Endothelial cell (in vitro differentiated cells): ENCODE measurements around the gene CCDC6. TPM values are rescaled to one million over a fixed set of nuclear protein-coding genes. Genes with fewer than 3 reads are reported as not detected.
"Not testable (repeated sequence)": the region's sequence is repeated elsewhere in the genome, so short reads cannot be mapped to it uniquely, and the experiment has no call there.

Experiments
- DNase-seq: peaks from one replicate; pipeline ENCODE4 v3.0.0; 2021; ENCODE audit warnings: low spot score
- H3K27ac Mint-ChIP-seq: one replicate; pipeline ENCODE4 v1.8.0; 2021; ENCODE audit warnings: mixed read lengths, inconsistent platforms; ENCODE audit not compliant: unreplicated experiment
- H3K27me3 Mint-ChIP-seq: one replicate; pipeline ENCODE4 v1.8.0; 2021; ENCODE audit warnings: mild to moderate bottlenecking, moderate library complexity, mixed read lengths, inconsistent platforms; ENCODE audit not compliant: unreplicated experiment
- H3K36me3 Mint-ChIP-seq: one replicate; pipeline ENCODE4 v1.8.0; 2021; ENCODE audit warnings: mild to moderate bottlenecking, low read depth, mixed read lengths, inconsistent platforms; ENCODE audit not compliant: unreplicated experiment
- H3K4me1 Mint-ChIP-seq: one replicate; pipeline ENCODE4 v1.8.0; 2021; ENCODE audit warnings: mild to moderate bottlenecking, mixed read lengths, inconsistent platforms; ENCODE audit not compliant: unreplicated experiment
- H3K4me3 Mint-ChIP-seq: one replicate; pipeline ENCODE4 v1.8.0; 2021; ENCODE audit warnings: mild to moderate bottlenecking, mixed read lengths, inconsistent platforms; ENCODE audit not compliant: unreplicated experiment
- H3K9me3 Mint-ChIP-seq: one replicate; pipeline ENCODE4 v1.8.0; 2021; ENCODE audit warnings: mixed read lengths, inconsistent platforms; ENCODE audit not compliant: unreplicated experiment
- CTCF ChIP-seq: fragments of 200-600 bp; sonication (generic); IDR thresholded peaks from one replicate; pipeline ENCODE4 v1.5.0; 2021; ENCODE audit warnings: antibody characterized with exemption; ENCODE audit not compliant: unreplicated experiment
- total RNA-seq: library from RNA; stranded (reverse); fragmentation: NEBNext Ultra II Directional; extraction: Animal tissue kit (Norgen Biotek cat#: 25700); gene quantifications from one replicate; pipeline ENCODE4 v1.2.1, GENCODE V29; 2021; ENCODE audit not compliant: unreplicated experiment

The CCDC6 gene
- total RNA-seq, 1 donor from 2014 or later, result 27.7 TPM

- no peaks in the 10 kb centered on the region for H3K9me3 Mint-ChIP-seq
- H3K4me1 Mint-ChIP-seq, result no peaks in the 10 kb centered on the region
- no peaks in the 10 kb centered on the region for H3K27me3 Mint-ChIP-seq
- H3K27ac Mint-ChIP-seq, result no peak overlapping the region
- no peak overlapping the region for H3K4me3 Mint-ChIP-seq
- no peak for DNase-seq
- no peaks in the 10 kb centered on the region for H3K36me3 Mint-ChIP-seq
- TF ChIP-seq CTCF, result no peak
Measured at GRCh38 chr10:59934701-59935100, 28.3 kb upstream of the CCDC6 start.

- H3K4me3 Mint-ChIP-seq, H3K4me1 Mint-ChIP-seq, H3K9me3 Mint-ChIP-seq, H3K27ac Mint-ChIP-seq, DNase-seq, H3K36me3 Mint-ChIP-seq, H3K27me3 Mint-ChIP-seq: not testable (repeated sequence)
Measured at GRCh38 chr10:59930788-59931521, 24.6 kb upstream of the CCDC6 start.

GRCh38 chr10:59926086-59926485, 19.7 kb upstream of the CCDC6 start:
- Mint-ChIP-seq H3K4me3 (no peak overlapping the region), H3K9me3 (no peaks in the 10 kb centered on the region), H3K27me3 (no peaks in the 10 kb centered on the region), H3K36me3 (no peaks in the 10 kb centered on the region), H3K27ac (no peak overlapping the region), H3K4me1 (no peaks in the 10 kb centered on the region)
- TF ChIP-seq CTCF, result no peak
- no peak for DNase-seq

- no peak for DNase-seq
- H3K27me3 Mint-ChIP-seq, result no peaks in the 10 kb centered on the region
- H3K27ac Mint-ChIP-seq, result no peak overlapping the region
- no peaks in the 10 kb centered on the region for H3K9me3 Mint-ChIP-seq
- TF ChIP-seq CTCF, result no peak
- no peak overlapping the region for H3K4me3 Mint-ChIP-seq
- no peaks in the 10 kb centered on the region for H3K4me1 Mint-ChIP-seq
- H3K36me3 Mint-ChIP-seq, result no peaks in the 10 kb centered on the region
Measured at GRCh38 chr10:59922907-59923306, 16.6 kb upstream of the CCDC6 start.

GRCh38 chr10:59917922-59918321, 11.6 kb upstream of the CCDC6 start:
- Mint-ChIP-seq H3K9me3 (no peaks in the 10 kb centered on the region), H3K27ac (no peak overlapping the region), H3K36me3 (no peaks in the 10 kb centered on the region), H3K4me3 (no peak overlapping the region), H3K27me3 (peaks cover 1% of the 10 kb centered on the region), H3K4me1 (no peaks in the 10 kb centered on the region)
- no peak for TF ChIP-seq CTCF
- DNase-seq, result no peak
